HG02970 (cell line): ENCODE measurements around the gene CA6.
"Not testable (repeated sequence)": the region's sequence is repeated elsewhere in the genome, so short reads cannot be mapped to it uniquely, and the experiment has no call there.

ENCODE experiments used
- ATAC-seq: cut with Tn5 transposase; IDR thresholded peaks from one replicate; pipeline ENCODE4 v1.9.1; 2021; ENCODE audit warnings: mild to moderate bottlenecking, moderate library complexity, moderate number of reproducible peaks; ENCODE audit not compliant: unreplicated experiment, low FRiP score

Gene CA6

GRCh38 chr1:8945568-8945967, at the start of gene CA6:
CA6 (plus strand) TSS chr1:8945868; CDS start chr1:8945887, 19 bp downstream.
- ATAC-seq, result no peak

DNA sequence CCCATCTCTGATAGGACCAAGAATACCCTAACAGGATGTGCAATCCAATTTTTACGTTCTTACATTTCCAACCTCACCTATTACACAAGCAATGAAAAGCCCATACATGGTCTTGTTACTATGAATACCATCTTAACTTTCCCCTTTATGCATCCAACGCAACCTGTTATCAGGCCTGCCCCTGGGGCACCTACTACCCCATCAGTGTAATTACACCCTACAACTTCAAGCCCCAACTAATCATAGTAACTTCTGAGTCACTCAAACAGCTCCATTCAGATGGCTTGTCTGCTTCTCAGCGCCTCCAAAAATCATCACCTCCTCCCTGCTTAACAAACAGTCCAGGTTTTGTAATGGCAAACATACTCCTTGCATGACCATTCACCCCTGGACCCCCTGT, 48.9 kb upstream of the CA6 start:
- ATAC-seq, result not testable (repeated sequence)

- not testable (repeated sequence) for ATAC-seq
Observed at GRCh38 chr1:8897505-8897904, 48.2 kb upstream of the CA6 start.

- not testable (repeated sequence) for ATAC-seq
Observed at GRCh38 chr1:8898418-8898817, 47.2 kb upstream of the CA6 start.

- no peak for ATAC-seq
Observed at GRCh38 chr1:8899046-8899445, 46.6 kb upstream of the CA6 start.

DNA sequence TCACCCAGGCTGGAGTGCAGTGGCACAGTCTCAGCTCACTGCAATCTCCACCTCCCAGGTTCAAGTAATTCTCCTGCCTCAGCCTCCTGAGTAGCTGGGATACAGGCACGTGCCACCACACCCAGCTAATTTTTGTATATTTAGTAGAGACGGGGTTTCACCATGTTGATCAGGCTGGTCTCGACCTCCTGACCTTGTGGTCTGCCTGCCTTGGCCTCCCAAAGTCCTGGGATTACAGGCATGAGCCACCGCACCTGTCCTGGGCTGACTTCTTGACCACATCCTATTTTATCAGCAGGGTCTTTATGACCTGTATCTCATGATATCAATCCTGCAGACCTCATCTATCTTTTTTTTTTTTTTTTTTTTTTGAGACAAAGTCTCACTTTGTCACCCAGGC, 45.0 kb upstream of the CA6 start:
- not testable (repeated sequence) for ATAC-seq

- ATAC-seq, result no peak
Observed at GRCh38 chr1:8902765-8903164, 42.9 kb upstream of the CA6 start.

DNA sequence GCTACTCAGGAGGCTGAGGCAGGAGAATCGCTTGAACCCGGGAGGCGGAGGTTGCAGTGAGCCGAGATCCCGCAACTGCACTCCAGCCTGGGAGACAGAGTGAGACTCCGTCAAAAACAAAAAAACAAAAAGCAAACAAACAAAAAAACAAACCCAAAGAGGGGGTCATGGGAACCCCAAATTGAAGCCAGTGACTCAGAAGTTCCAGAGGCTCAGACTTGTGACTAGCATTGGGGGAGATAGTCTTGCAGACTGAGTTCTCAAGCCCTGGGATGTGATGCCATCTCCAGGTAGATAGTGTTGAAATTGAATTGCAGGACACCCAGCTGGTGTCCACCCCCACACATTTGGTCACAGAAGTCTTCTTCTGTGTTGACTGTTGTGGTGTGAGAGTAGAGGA, 42.3 kb upstream of the CA6 start:
- ATAC-seq, result no peak

DNA sequence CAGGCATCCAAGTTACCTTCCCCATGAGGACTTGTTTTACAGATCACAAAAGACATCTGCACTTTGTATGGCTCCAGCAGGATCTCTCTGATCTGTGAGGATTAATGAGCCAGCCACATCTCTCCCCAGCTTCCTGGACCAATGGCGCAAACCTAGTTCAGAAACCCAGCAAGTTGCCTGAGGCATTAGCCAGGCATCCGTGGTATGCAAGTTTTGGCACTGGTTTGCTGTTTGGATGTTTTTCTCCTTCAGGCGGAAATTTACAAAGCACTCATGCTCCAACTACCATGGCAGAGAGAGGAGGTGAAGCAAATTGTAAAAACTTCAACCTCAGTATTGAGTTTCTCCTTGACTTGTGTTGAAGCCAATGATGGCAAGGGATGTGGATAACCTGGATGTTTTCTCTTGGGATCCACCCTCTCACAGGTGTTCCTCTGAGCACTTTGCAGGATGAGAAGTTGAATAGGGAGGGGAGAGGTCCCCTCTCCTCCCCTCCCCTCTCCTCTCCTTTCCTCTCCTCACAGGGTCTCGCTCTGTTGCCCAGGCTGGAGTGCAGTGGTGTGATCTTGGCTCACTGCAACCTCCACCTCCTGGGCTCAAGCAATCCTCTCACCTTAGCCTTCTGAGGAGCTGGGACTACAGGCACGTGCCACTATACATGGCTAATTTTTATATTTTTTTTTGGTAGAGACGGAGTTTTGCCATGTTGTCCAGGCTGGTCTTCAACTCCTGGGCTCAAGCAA, 41.6 kb upstream of the CA6 start:
- ATAC-seq, result no peak

GRCh38 chr1:8905582-8906191, 40.0 kb upstream of the CA6 start:
- no peak for ATAC-seq

DNA sequence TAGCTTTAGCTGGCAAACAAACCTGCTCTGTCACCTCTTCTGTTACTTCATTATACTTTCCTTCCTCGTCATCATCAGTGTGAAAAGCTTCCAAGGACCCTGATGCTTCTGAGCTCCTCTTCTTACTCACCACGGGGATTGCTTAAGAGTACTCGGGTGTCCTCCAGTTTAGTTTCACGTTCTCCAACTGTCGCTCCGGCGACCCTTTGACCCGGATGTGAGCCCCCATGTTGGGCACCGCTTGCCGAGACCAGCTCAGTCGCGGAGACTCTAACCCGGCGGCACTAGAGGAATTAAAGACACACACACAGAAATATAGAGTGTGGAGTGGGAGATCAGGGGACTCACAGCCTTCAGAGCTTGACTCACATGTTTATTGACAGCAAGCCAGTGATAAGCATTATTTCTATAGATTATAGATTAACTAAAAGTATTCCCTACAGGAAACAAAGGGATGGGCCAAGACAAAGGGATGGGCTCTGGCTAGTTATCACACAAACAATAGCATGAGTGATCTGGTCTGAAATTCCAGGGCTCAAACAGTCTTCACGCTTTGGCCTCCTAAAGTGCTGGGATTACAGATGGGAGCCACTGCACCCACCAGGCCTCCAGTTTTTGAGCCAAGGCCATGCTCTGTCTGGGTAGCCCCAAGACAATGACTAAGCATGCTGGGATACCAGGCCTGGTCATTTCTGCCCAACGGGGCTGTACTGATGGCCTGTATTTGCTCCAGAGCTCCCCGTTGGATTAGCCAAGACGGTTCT, 37.1 kb upstream of the CA6 start:
- no peak for ATAC-seq

DNA sequence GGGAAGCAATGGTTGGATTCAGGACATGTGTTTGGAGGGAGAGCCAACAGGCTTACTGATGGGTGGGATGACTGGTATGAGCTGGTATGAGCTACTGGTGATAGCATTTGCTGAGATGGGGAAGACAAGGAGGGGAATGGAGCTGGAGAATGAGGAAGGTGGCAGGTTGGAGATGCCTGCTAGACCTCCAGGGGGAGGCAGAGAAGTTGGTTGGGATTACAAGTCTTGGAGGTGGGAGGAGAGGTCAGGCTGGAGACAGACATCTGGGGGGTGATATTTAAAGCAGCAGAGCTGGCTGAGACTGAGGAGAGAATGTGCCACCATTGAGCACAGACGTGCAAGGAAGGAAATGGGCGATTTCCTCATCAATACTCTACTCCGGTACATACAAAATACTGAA, 35.3 kb upstream of the CA6 start:
- ATAC-seq, result no peak

- no peak for ATAC-seq
Observed at GRCh38 chr1:8910914-8911313, 34.8 kb upstream of the CA6 start.

GRCh38 chr1:8911416-8912309, 34.0 kb upstream of the CA6 start:
- ATAC-seq, result no peak

GRCh38 chr1:8913457-8913856, 32.2 kb upstream of the CA6 start:
- no peak for ATAC-seq

GRCh38 chr1:8914466-8914865, 31.2 kb upstream of the CA6 start:
- no peak for ATAC-seq

- ATAC-seq, result no peak
Observed at GRCh38 chr1:8915446-8915845, 30.2 kb upstream of the CA6 start.

DNA sequence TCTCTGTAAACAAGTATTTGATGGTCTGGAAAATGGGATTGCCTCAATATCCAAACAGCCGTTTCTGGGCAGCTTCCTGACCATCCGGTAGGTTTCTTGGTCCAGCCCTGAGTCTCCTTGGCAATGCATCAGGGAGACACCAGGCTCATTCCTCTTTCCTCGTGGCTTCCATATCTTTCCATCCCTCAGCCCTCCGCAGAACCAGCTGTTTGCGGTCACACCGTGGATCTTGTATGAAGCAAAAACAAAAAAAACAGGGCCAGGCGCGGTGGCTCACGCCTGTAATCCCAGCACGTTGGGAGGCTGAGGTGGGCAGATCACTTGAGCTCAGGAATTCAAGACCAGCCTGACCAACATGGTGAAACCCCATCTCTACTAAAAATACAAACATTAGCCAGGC, 28.1 kb upstream of the CA6 start:
- ATAC-seq, result not testable (repeated sequence)

- no peak for ATAC-seq
Observed at GRCh38 chr1:8922962-8923361, 22.7 kb upstream of the CA6 start.

- no peak for ATAC-seq
Observed at GRCh38 chr1:8925406-8925805, 20.3 kb upstream of the CA6 start.

DNA sequence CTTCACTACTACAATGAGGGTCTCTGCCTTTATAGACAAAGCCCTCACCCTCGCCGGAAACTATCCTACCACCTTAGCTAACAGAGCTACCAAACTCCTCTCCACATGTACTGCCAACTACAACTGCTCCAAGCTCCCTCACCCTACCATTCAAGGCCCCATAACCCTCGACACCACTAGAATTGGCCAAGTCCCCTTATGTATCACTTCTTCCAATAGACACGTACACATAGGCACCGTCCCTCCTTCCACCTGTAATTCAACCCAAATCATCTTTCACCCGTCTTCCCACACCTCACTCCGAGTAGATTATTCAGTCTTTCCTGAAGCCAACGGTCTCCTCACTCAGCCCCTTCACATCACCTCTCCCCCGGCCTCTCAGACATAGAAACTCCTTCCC, 19.7 kb upstream of the CA6 start:
- no peak for ATAC-seq
